Measurements from ENCODE around the gene AIF1. TPM values are rescaled to one million over a fixed set of nuclear protein-coding genes. Genes with fewer than 3 reads are reported as not detected.

AIF1 gene
- total and polyA plus RNA-seq, 9 donors = 4.5 to 82.4 (median 13.3) TPM

DNA sequence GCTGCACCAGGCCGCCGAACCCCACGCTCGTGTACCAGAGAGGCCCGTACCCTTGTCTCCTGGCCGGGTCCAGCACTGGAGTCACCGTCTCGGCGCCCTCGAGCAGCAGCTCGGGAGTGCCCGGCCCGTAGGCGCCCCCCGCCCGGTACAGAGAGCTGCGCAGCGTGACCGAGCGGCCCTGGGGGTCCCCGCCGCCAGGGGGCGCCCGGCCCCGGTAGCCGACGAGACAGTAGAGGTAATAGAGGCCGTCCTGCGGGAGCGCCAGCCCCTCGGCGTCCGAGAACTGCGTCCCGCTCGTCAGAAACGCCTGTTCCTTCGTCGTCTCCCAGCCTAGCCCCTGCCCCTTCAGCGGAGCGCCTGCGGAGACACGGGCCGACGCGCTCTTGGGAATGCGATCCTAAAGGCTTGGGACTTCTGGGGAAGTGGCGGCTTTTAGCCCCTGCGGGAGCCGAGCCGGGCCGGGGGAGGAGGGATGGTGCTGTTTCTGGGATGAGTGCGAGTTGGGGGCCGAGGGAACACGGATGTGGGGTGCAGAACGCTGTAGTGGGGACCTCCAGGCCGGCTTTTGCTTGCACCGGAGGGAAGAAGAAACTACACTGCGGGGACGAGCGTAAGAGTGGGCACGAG lies 34.1 kb upstream of the AIF1 start:
- DNase-seq = peak; percentile 82 to 93 (median 89)
- Histone ChIP-seq H3K4me3 (peak overlapping the region; percentile 68), H3K9me3 (no peaks in the 10 kb centered on the region), H3K36me3 (no peaks in the 10 kb centered on the region), H3K27me3 (no peaks in the 10 kb centered on the region), H3K4me1 (ENCODE audit: insufficient read depth) (peaks cover 5% of the 10 kb centered on the region), H3K27ac (peak overlapping the region in 1 of 2 donors; percentile 70)
- TF ChIP-seq EP300 (IDR thresholded peaks at IDR 0.05) = no peak
- TF ChIP-seq, protein P1, sequence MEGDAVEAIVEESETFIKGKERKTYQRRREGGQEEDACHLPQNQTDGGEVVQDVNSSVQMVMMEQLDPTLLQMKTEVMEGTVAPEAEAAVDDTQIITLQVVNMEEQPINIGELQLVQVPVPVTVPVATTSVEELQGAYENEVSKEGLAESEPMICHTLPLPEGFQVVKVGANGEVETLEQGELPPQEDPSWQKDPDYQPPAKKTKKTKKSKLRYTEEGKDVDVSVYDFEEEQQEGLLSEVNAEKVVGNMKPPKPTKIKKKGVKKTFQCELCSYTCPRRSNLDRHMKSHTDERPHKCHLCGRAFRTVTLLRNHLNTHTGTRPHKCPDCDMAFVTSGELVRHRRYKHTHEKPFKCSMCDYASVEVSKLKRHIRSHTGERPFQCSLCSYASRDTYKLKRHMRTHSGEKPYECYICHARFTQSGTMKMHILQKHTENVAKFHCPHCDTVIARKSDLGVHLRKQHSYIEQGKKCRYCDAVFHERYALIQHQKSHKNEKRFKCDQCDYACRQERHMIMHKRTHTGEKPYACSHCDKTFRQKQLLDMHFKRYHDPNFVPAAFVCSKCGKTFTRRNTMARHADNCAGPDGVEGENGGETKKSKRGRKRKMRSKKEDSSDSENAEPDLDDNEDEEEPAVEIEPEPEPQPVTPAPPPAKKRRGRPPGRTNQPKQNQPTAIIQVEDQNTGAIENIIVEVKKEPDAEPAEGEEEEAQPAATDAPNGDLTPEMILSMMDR (IDR thresholded peaks at IDR 0.05) = peak; percentile 97 to 98 (median 98)
- 0 to 1% (median 1%) methylated on average over 51 to 62 of the region's 62 CpGs for WGBS, 3 donors
- intact Hi-C loops (cut with DNase I) = loop anchor here in 1 of 4 donors (5.0 kb wide), 1 partner anchor 34 kb away; the partner anchor contains the start of genes ATP6V1G2 and NFKBIL1

DNA sequence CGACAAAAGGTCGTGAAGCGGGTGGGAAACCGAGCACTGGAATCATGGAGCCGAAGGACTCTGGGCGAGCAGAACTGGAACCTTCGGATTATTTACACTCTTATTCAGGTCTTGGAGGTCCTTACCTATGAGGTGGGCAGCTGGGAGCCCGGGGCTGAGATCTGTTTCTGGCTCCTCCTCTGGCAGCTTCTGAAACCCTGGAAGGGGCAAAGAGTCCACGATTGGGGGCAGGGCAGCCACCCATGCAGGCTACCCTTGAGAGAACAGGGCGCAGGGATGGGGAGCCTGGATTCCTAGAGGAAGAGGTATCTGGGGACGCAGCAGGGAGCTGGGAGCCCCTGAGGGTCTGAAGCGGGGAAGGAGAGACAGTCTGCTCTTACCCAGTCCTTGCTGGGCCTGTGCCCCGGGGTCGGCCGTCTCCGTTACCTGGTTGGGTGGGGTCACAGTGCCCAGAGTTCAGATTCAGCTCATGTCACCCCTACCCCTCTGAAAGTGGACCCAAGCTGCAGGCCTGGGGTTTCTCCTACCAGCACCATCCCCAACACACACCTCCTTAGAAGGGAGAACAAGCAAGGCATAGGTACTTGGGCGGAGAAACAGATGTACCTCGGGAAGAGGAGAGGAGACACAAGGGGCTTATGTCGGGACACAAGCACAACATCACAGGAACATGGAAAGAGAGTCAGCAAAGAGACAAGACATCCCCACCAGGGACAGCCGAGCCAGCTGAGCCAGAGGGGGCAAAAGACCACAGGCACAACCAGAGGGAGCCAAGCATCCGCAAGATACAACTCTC lies 33.4 kb upstream of the AIF1 start:
- whole genome bisulfite sequencing, 3 donors = 24 to 29% (median 26%) methylated on average over 21 of the region's 21 CpGs
- Histone ChIP-seq H3K4me1 (ENCODE audit: insufficient read depth) (peaks cover 5% of the 10 kb centered on the region), H3K4me3 (peak overlapping the region; percentile 68), H3K27ac (peak overlapping the region in 1 of 2 donors; percentile 70), H3K9me3 (no peaks in the 10 kb centered on the region), H3K36me3 (no peaks in the 10 kb centered on the region), H3K27me3 (no peaks in the 10 kb centered on the region)
- intact Hi-C loops (cut with DNase I) = loop anchor here in 1 of 4 donors (5.0 kb wide), 1 partner anchor 34 kb away; the partner anchor contains the start of genes ATP6V1G2 and NFKBIL1
- no peak for TF ChIP-seq EP300 (IDR thresholded peaks at IDR 0.05)
- TF ChIP-seq POLR2A (IDR thresholded peaks at IDR 0.05) = no peak
- TF ChIP-seq, protein P1 (IDR thresholded peaks at IDR 0.05) = no peak
- DNase-seq = peak in 3 of 5 donors; percentile 31 to 54 (median 41)

DNA sequence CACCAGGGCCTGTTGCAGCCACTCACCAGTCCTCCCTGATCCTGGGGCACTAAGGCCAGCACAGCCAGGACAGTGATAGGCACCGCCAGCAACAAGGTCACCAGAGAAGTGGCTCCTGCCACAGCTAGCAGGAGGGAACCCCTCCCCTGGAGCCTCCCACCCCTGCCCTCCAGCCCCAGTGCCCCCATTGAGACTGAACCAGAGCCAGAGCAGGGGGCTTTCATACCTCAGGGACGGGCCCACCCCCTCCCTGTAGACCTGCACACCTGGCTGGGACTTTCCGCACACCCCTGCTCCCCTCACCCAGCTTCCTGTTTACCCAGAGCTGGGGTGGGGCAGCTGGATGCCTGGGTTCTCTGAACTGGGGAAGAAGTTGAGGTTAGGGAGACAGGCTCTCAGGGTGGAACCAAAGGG lies 32.8 kb upstream of the AIF1 start, which contains the start of gene LTB:
LTB (minus strand) TSS at position 195 of the 414 bp plus-strand sequence; CDS start at position 188, 7 bp downstream.
- DNase-seq = no peak
- 76 to 86% (median 84%) methylated on average over 3 of the region's 3 CpGs for WGBS, 3 donors
- Histone ChIP-seq H3K9me3 (no peaks in the 10 kb centered on the region), H3K36me3 (no peaks in the 10 kb centered on the region), H3K4me1 (ENCODE audit: insufficient read depth) (peaks cover 5% of the 10 kb centered on the region), H3K4me3 (peak within 1 kb of the TSS; percentile 68), H3K27ac (peak within 1 kb of the TSS in 1 of 2 donors; percentile 70), H3K27me3 (no peaks in the 10 kb centered on the region)
- TF ChIP-seq POLR2A (IDR thresholded peaks at IDR 0.05) (no peak), EP300 (IDR thresholded peaks at IDR 0.05) (no peak)
- TF ChIP-seq, protein P1 (IDR thresholded peaks at IDR 0.05) = no peak
- intact Hi-C loops (cut with DNase I) = loop anchor here in 1 of 4 donors (5.0 kb wide), 1 partner anchor 35 kb away; the partner anchor contains the start of genes ATP6V1G2 and NFKBIL1

DNA sequence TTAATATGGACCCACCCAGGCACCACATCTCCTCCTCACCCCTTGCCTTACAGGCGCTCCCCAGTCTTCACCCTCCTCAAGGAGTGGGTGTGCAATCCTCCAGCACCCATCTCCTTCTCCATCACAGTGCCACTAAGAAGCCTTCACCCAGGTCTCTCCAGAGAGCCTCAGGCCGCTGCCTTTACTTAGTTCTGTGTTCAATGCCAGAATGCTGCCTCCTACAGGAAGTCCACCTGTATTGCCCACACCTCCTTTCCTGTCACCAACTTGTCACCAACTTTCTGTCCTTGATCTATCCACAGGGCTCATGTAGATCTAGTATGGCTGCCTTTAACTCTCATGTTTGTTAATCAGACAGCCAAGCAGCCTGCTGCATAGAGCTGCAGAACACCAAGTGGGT lies 29.5 kb upstream of the AIF1 start:
- Histone ChIP-seq H3K9me3 (no peaks in the 10 kb centered on the region), H3K27ac (no peak overlapping the region), H3K36me3 (no peaks in the 10 kb centered on the region), H3K4me1 (ENCODE audit: insufficient read depth) (peaks cover 4% of the 10 kb centered on the region), H3K4me3 (no peak overlapping the region), H3K27me3 (no peaks in the 10 kb centered on the region)
- 62 to 76% (median 75%) methylated on average over 2 of the region's 2 CpGs for WGBS, 3 donors
- TF ChIP-seq EP300 (IDR thresholded peaks at IDR 0.05) = no peak
- TF ChIP-seq POLR2A (IDR thresholded peaks at IDR 0.05) = no peak
- TF ChIP-seq, protein P1 (IDR thresholded peaks at IDR 0.05) = no peak
- DNase-seq = no peak
- intact Hi-C loops (cut with DNase I) = no loop called here
